Lower leg skin (tissue), 4 donors: ENCODE measurements around the gene KRTAP10-11. TPM values are rescaled to one million over a fixed set of nuclear protein-coding genes. Genes with fewer than 3 reads are reported as not detected.

ENCODE experiments used
- DNase-seq, 2 donors: peaks; one replicate each; pipeline ENCODE4 v3.0.0-alpha.2; 2019; ENCODE audit warnings: low spot score in 2 of 2
- H3K4me3 ChIP-seq: fragments of 200-600 bp; sonication (generic); 2 replicates; pipeline ENCODE4 v1.5.1; 2017; ENCODE audit warnings: mild to moderate bottlenecking, low read depth; ENCODE audit not compliant: poor library complexity, severe bottlenecking
- POLR2A ChIP-seq, 2 donors: fragments of 450-650 bp; IDR thresholded peaks; one replicate each; pipeline ENCODE4 v1.6.1; 2016 to 2017; ENCODE audit warnings: antibody characterized with exemption in 2 of 2, mild to moderate bottlenecking in 1 of 2, moderate library complexity in 1 of 2
- WGBS, 2 donors: methylation state at CpG; one replicate each; pipeline ENCODE4 v1.1.5; 2018; 5-methylcytosine and 5-hydroxymethylcytosine counted together
- intact Hi-C: fragments of 100-400 bp; cut with DNase I; formaldehyde crosslinking; loops from one replicate; pipeline ENCODE4 v1.15.0; 2023; ENCODE audit warnings: low total_unique reads
- total RNA-seq, 4 donors: library from RNA; depleted of rRNA; stranded (reverse); fragments of >200 nt; gene quantifications; one replicate each; pipeline ENCODE4 v1.1.0, GENCODE V29; 2016
- TF ChIP-seq, protein P1 (sequence below), 3 donors: fragments of 450-650 bp; IDR thresholded peaks; one replicate each; pipeline ENCODE4 v1.5.1; 2016; ENCODE audit warnings: antibody characterized with exemption in 3 of 3, mild to moderate bottlenecking in 3 of 3, moderate library complexity in 2 of 3

KRTAP10-11 gene
- total RNA-seq, 4 donors from 2014 or later: 6.5 TPM; not detected in 3

- no peak for TF ChIP-seq POLR2A (IDR thresholded peaks at IDR 0.05)
- TF ChIP-seq, protein P1, sequence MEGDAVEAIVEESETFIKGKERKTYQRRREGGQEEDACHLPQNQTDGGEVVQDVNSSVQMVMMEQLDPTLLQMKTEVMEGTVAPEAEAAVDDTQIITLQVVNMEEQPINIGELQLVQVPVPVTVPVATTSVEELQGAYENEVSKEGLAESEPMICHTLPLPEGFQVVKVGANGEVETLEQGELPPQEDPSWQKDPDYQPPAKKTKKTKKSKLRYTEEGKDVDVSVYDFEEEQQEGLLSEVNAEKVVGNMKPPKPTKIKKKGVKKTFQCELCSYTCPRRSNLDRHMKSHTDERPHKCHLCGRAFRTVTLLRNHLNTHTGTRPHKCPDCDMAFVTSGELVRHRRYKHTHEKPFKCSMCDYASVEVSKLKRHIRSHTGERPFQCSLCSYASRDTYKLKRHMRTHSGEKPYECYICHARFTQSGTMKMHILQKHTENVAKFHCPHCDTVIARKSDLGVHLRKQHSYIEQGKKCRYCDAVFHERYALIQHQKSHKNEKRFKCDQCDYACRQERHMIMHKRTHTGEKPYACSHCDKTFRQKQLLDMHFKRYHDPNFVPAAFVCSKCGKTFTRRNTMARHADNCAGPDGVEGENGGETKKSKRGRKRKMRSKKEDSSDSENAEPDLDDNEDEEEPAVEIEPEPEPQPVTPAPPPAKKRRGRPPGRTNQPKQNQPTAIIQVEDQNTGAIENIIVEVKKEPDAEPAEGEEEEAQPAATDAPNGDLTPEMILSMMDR (IDR thresholded peaks at IDR 0.05): no peak
- intact Hi-C loops: no loop called here
- H3K4me3 ChIP-seq: no peak overlapping the region
- 80 to 84% methylated on average over 4 of the region's 4 CpGs for WGBS, 2 donors
- no peak for DNase-seq
Observed at GRCh38 chr21:44611551-44611950, 34.7 kb upstream of the KRTAP10-11 start.

GRCh38 chr21:44612029-44612486 lies 34.2 kb upstream of the KRTAP10-11 start, which contains the start of gene KRTAP10-8:
Gene KRTAP10-8, plus strand, starts transcription at chr21:44612079. Its CDS starts 22 bp downstream, at chr21:44612101.
- no peak within 1 kb of the TSS for H3K4me3 ChIP-seq
- intact Hi-C loops: no loop called here
- TF ChIP-seq, protein P1 (IDR thresholded peaks at IDR 0.05): no peak
- no peak for TF ChIP-seq POLR2A (IDR thresholded peaks at IDR 0.05)
- WGBS, 2 donors: 88 to 93% methylated on average over 7 to 8 of the region's 8 CpGs
- no peak for DNase-seq

GRCh38 chr21:44612669-44613229 lies 33.5 kb upstream of the KRTAP10-11 start:
- 86 to 91% methylated on average over 13 of the region's 13 CpGs for WGBS, 2 donors
- TF ChIP-seq, protein P1 (IDR thresholded peaks at IDR 0.05): no peak
- no peak for TF ChIP-seq POLR2A (IDR thresholded peaks at IDR 0.05)
- no peak for DNase-seq
- intact Hi-C loops: no loop called here
- H3K4me3 ChIP-seq: no peak overlapping the region

DNA sequence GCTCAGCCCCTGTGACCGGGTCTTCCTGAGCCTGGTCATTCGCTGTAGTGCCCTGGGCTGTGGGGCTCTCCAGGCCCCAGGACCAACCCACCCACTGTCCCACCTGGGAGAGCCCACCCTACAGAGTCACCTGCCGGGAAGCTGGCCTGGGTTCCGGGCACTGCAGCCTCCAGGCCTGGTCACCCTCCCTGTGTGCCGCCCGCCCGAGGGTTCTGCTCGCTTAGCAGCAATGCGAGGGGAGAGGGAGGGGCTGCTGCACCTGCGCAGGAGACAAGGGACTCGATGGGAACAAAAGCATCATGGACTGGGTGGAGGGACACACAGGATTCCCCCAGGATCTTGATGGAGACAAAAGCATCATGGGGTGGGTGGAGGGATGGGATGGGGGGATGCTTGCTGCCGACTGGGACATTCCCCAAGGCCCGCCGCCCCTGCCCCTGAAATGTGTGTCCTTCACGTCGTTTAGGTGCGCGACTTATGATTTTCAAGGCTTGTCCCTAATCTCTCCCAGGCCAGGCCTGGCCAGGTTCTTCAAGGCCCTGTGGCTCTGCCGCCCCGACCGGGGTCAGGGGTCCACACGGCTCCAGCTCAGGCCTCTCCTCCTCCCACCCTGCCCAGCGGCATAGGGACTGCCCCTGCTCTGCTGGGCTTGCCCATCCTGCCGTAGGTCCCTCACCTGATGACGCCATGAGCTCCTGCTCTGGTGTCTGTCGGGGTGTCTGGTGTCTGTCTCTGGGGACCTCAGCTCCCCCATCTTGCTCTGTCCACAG lies 32.6 kb upstream of the KRTAP10-11 start:
- DNase-seq: no peak
- WGBS, 2 donors: 88 to 92% methylated on average over 25 to 26 of the region's 26 CpGs
- intact Hi-C loops: no loop called here
- TF ChIP-seq, protein P1 (IDR thresholded peaks at IDR 0.05): no peak
- TF ChIP-seq POLR2A (IDR thresholded peaks at IDR 0.05): no peak
- H3K4me3 ChIP-seq: no peak overlapping the region

GRCh38 chr21:44614161-44614631 lies 32.0 kb upstream of the KRTAP10-11 start:
- intact Hi-C loops: no loop called here
- H3K4me3 ChIP-seq: no peak overlapping the region
- TF ChIP-seq, protein P1 (IDR thresholded peaks at IDR 0.05): no peak
- TF ChIP-seq POLR2A (IDR thresholded peaks at IDR 0.05): no peak
- WGBS, 2 donors: 84 to 90% methylated on average over 13 to 20 of the region's 20 CpGs
- no peak for DNase-seq
